Heart right ventricle (tissue), 16 donors: ENCODE data around the gene RFXANK. TPM values are rescaled to one million over a fixed set of nuclear protein-coding genes. Genes with fewer than 3 reads are reported as not detected.
"Not testable (repeated sequence)": the region's sequence is repeated elsewhere in the genome, so short reads cannot be mapped to it uniquely, and the experiment has no call there.

Experiments used
- ATAC-seq, 8 donors: fragments of 200-7000 bp; cut with Tn5 transposase; one replicate each; pipeline ENCODE4 v1.9.1; 2020; ENCODE audit warnings: mild to moderate bottlenecking in 8 of 8, moderate library complexity in 8 of 8, moderate number of reproducible peaks in 1 of 8
- DNase-seq, 2 donors: peaks; one replicate each; pipeline ENCODE4 v3.0.0-alpha.2; 2020
- H3K27ac ChIP-seq, 10 donors: fragments of 200-600 bp; sonication (generic) in 2 of 10; one replicate each; pipeline versions ENCODE4 v1.5.0 to v1.8.0; 2020 to 2022; ENCODE audit warnings: mild to moderate bottlenecking in 3 of 10
- H3K27me3 ChIP-seq, 7 donors: fragments of 200-600 bp; one replicate each; pipeline ENCODE4 v1.8.0; 2021 to 2022; ENCODE audit warnings: mild to moderate bottlenecking in 2 of 7
- H3K36me3 ChIP-seq, 9 donors: fragments of 200-600 bp; sonication (generic) in 1 of 9; one replicate each; pipeline versions ENCODE4 v1.5.0 to v1.8.0; 2020 to 2022; ENCODE audit warnings: mild to moderate bottlenecking in 2 of 9
- H3K4me1 ChIP-seq, 9 donors: fragments of 200-600 bp; sonication (generic) in 1 of 9; one replicate each; pipeline versions ENCODE4 v1.5.0 to v1.8.0; 2020 to 2022; ENCODE audit warnings: mild to moderate bottlenecking in 4 of 9
- H3K4me3 ChIP-seq, 10 donors: fragments of 200-600 bp; sonication (generic) in 2 of 10; one replicate each; pipeline versions ENCODE4 v1.5.0 to v1.8.0; 2020 to 2022; ENCODE audit warnings: mild to moderate bottlenecking in 7 of 10, moderate library complexity in 2 of 10
- H3K9me3 ChIP-seq, 11 donors: fragments of 200-600 bp in 10 of 11; sonication (generic) in 2 of 11; one replicate each; pipeline versions ENCODE4 v1.5.0 to v1.8.0; 2013 to 2022; ENCODE audit warnings: mild to moderate bottlenecking in 2 of 11, control low read depth in 1 of 11, moderate library complexity in 1 of 11
- WGBS, 2 donors: extraction: QIAGEN DNeasy Blood & Tissue Kit; methylation state at CpG; one replicate each; pipeline ENCODE4 v1.1.7; 2013; ENCODE audit warnings: inconsistent platforms in 1 of 2; 5-methylcytosine and 5-hydroxymethylcytosine counted together
- intact Hi-C, 10 donors: fragments of 100-400 bp; cut with DNase I; formaldehyde crosslinking; loops; one replicate each; pipeline versions ENCODE4 v1.11.1 to v1.14.2; 2022
- polyA plus RNA-seq, 2 donors: library from polyadenylated mRNA; stranded (reverse); fragments of 200-250 nt; gene quantifications; one replicate each; pipeline ENCODE4 v1.2.3, GENCODE V29; 2013
- total RNA-seq, 10 donors: library from RNA; stranded (reverse); fragmentation: NEBNext Ultra II Directional in 3 of 10; extraction: Animal tissue kit (Norgen Biotek cat#: 25700) in 3 of 10; gene quantifications; one replicate each; pipeline versions ENCODE4 v1.2.1 to v1.2.4, GENCODE V29; 2021 to 2023
- TF ChIP-seq, protein P1 (sequence below), 9 donors: fragments of 200-600 bp; sonication (generic) in 2 of 9; IDR thresholded peaks; one replicate each; pipeline versions ENCODE4 v1.5.0 to v1.8.0; 2021 to 2022; ENCODE audit warnings: antibody characterized with exemption in 9 of 9, mild to moderate bottlenecking in 5 of 9, moderate library complexity in 1 of 9
- donor health status: Arrhythmogenic right ventricular cardiomyopathy.
- donor health status: ischemic (EF 13 %, LVEDD 7.1; RV severe dilation, severe dysfunction).
- donor health status: healthy with polysubstance abuse.
- donor health status: DM: no; HTN: yes; CAD: no.
- donor health status: DM: no; HTN: no; CAD: no.
- donor health status: ischemic (EF 25% LVEDD 6.9; RV normal size, moderate dysfunction).
- donor health status: ischemic (EF 25% LVEDD 5.7; RV mildly dilated, moderate dysfunction).
- donor health status: healthy.
- donor health status: DM: yes; HTN: yes; CAD: no.
- donor health status: Ischemic cardiomyopathy.
- donor health status: ischemic (EF 35%, LVEDD 5.7; RV mildly dilated, moderate dysfunction).
- donor health status: nonischemic (EF 11% LVEDD 7.7; RV severe dilation, severe dysfunction).
- donor health status: DM: yes; HTN: yes; CAD: no.
- donor health status: PGD.
- donor health status: ischemic (EF 29% LVEDD 5.4; RV normal size, mild dysfunction).
- donor health status: nonischemic (EF 23%, LVEDD 6.1; RV moderate dilation, normal function).

Gene RFXANK
- total and polyA plus RNA-seq, 12 donors: 30.6 to 109 (median 37.5) TPM

- peaks cover 0 to under 1% (median 0%) of the 10 kb centered on the region in 9 donors for H3K36me3 ChIP-seq
Measured at GRCh38 chr19:19170053-19170872, 21.8 kb upstream of the RFXANK start, which contains the start of gene MEF2B. Gene MEF2B, minus strand, starts transcription at chr19:19170263. Its CDS starts 19,528 bp downstream, at chr19:19150735.

GRCh38 chr19:19170873-19171672 is 21.0 kb upstream of the RFXANK start:
- H3K27ac ChIP-seq: peak overlapping the region in 2 of 10 donors; percentile 10 to 40
- intact Hi-C loops: no loop called here
- 77 to 82% methylated on average over 6 of the region's 6 CpGs for WGBS, 2 donors

More at GRCh38 chr19:19170053-19170872, 21.8 kb upstream of the RFXANK start, which contains the start of gene MEF2B:
- H3K27ac ChIP-seq: peak within 1 kb of the TSS in 2 of 10 donors; percentile 10 to 40
- H3K9me3 ChIP-seq: no peaks in the 10 kb centered on the region
- DNase-seq (peak; percentile 80 to 81), ATAC-seq (peak; percentile 88 to 95 (median 91))
- peak within 1 kb of the TSS in 8 of 10 donors; percentile 11 to 48 (median 38) for H3K4me3 ChIP-seq
- 8 to 13% methylated on average over 55 to 56 of the region's 56 CpGs for WGBS, 2 donors
- no peaks in the 10 kb centered on the region for H3K27me3 ChIP-seq
- intact Hi-C loops: no loop called here
- H3K4me1 ChIP-seq: peaks cover 0 to 31% (median 10%) of the 10 kb centered on the region in 9 donors
- TF ChIP-seq, protein P1, sequence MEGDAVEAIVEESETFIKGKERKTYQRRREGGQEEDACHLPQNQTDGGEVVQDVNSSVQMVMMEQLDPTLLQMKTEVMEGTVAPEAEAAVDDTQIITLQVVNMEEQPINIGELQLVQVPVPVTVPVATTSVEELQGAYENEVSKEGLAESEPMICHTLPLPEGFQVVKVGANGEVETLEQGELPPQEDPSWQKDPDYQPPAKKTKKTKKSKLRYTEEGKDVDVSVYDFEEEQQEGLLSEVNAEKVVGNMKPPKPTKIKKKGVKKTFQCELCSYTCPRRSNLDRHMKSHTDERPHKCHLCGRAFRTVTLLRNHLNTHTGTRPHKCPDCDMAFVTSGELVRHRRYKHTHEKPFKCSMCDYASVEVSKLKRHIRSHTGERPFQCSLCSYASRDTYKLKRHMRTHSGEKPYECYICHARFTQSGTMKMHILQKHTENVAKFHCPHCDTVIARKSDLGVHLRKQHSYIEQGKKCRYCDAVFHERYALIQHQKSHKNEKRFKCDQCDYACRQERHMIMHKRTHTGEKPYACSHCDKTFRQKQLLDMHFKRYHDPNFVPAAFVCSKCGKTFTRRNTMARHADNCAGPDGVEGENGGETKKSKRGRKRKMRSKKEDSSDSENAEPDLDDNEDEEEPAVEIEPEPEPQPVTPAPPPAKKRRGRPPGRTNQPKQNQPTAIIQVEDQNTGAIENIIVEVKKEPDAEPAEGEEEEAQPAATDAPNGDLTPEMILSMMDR (IDR thresholded peaks at IDR 0.05): no peak

GRCh38 chr19:19171821-19172532 is 20.1 kb upstream of the RFXANK start:
- Histone ChIP-seq H3K4me3 (no peak overlapping the region), H3K4me1 (peaks cover 0 to 31% (median 10%) of the 10 kb centered on the region in 9 donors), H3K27ac (no peak overlapping the region), H3K27me3 (no peaks in the 10 kb centered on the region), H3K9me3 (no peaks in the 10 kb centered on the region), H3K36me3 (peaks cover 0 to 18% (median 0%) of the 10 kb centered on the region in 9 donors)
- intact Hi-C loops: no loop called here
- 65 to 71% methylated on average over 7 to 8 of the region's 8 CpGs for WGBS, 2 donors
- DNase-seq (no peak), ATAC-seq (peak in 1 of 8 donors; percentile 23)
- TF ChIP-seq, protein P1 (IDR thresholded peaks at IDR 0.05): no peak

More at GRCh38 chr19:19170873-19171672, 21.0 kb upstream of the RFXANK start:
- H3K9me3 ChIP-seq: no peaks in the 10 kb centered on the region
- TF ChIP-seq, protein P1 (IDR thresholded peaks at IDR 0.05): no peak
- peaks cover 0 to 31% (median 10%) of the 10 kb centered on the region in 9 donors for H3K4me1 ChIP-seq
- peak overlapping the region in 2 of 10 donors; percentile 45 to 48 for H3K4me3 ChIP-seq
- no peak for DNase-seq
- no peaks in the 10 kb centered on the region for H3K27me3 ChIP-seq
- ATAC-seq: peak in 2 of 8 donors; percentile 12 to 19
- H3K36me3 ChIP-seq: peaks cover 0 to 9% (median 0%) of the 10 kb centered on the region in 9 donors

DNA sequence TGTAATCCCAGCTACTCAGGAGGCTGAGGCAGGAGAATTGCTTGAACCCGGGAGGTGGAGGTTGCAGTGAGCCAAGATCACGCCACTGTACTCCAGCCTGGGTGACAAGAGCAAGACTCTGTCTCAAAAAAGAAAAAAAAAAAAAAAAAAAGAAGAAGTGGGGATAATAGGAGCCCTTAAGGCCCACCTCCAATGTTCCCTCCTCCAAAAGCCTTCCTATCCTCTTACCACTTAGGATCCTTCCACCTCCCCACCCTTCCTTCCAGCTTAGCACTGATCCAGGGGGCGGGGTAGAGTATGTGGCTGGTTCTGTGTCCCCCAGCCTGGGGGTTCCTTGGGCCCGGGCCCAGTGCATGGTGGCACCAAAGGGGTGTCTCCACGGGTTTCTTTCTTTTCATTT is 18.8 kb upstream of the RFXANK start:
- DNase-seq, H3K27ac ChIP-seq, ATAC-seq, intact Hi-C loops, H3K27me3 ChIP-seq, H3K9me3 ChIP-seq, H3K4me3 ChIP-seq: not testable (repeated sequence)
- Histone ChIP-seq H3K36me3 (peaks cover 0 to 27% (median 0%) of the 10 kb centered on the region in 9 donors), H3K4me1 (peaks cover 0 to 31% (median 10%) of the 10 kb centered on the region in 9 donors)
- WGBS, 2 donors: 92 to 93% methylated on average over 5 of the region's 5 CpGs
